ENCODE measurements around the gene VAMP8. TPM values are rescaled to one million over a fixed set of nuclear protein-coding genes. Genes with fewer than 3 reads are reported as not detected.

VAMP8 gene
- total RNA-seq, 1 donor from 2014 or later, result 90.9 TPM

GRCh38 chr2:85578243-85579180, 1.1 kb downstream of the VAMP8 start:
- H3K4me3 Mint-ChIP-seq, result peak overlapping the region; percentile 95
- intact Hi-C loops (cut with micrococcal nuclease), result loop anchor here (1.0 to 2.0 kb wide), 2 partner anchors 16 to 17 kb away; partner anchors contain the start of genes GGCX and RNF181
- H3K27me3 Mint-ChIP-seq, result no peaks in the 10 kb centered on the region
- peak; percentile 71 for DNase-seq
- peaks cover 33% of the 10 kb centered on the region for H3K4me1 Mint-ChIP-seq
- H3K27ac Mint-ChIP-seq, result peak overlapping the region; percentile 81
- no peaks in the 10 kb centered on the region for H3K9me3 Mint-ChIP-seq
- H3K36me3 Mint-ChIP-seq (ENCODE audit: low read depth), result peaks cover 24% of the 10 kb centered on the region

GRCh38 chr2:85579266-85579935, 2.0 kb downstream of the VAMP8 start:
- Mint-ChIP-seq H3K27ac (peak overlapping the region; percentile 81), H3K36me3 (ENCODE audit: low read depth) (peaks cover 25% of the 10 kb centered on the region), H3K4me3 (peak overlapping the region; percentile 95), H3K4me1 (peaks cover 37% of the 10 kb centered on the region), H3K9me3 (no peaks in the 10 kb centered on the region), H3K27me3 (no peaks in the 10 kb centered on the region)
- intact Hi-C loops (cut with micrococcal nuclease), result loop anchor here (2.0 kb wide), 1 partner anchor 15 kb away; the partner anchor contains the start of gene RNF181
- no peak for DNase-seq

- DNase-seq, result no peak
- intact Hi-C loops (cut with micrococcal nuclease), result no loop called here
- Mint-ChIP-seq H3K4me1 (peaks cover 44% of the 10 kb centered on the region), H3K27me3 (no peaks in the 10 kb centered on the region), H3K36me3 (ENCODE audit: low read depth) (peaks cover 25% of the 10 kb centered on the region), H3K4me3 (peak overlapping the region; percentile 40), H3K27ac (no peak overlapping the region), H3K9me3 (no peaks in the 10 kb centered on the region)
These were observed 2.8 kb downstream of the VAMP8 start for GRCh38 chr2:85580206-85580605.

- H3K4me1 Mint-ChIP-seq, result peaks cover 56% of the 10 kb centered on the region
- peak overlapping the region; percentile 27 for H3K27ac Mint-ChIP-seq
- H3K27me3 Mint-ChIP-seq, result no peaks in the 10 kb centered on the region
- no peak overlapping the region for H3K4me3 Mint-ChIP-seq
- DNase-seq, result no peak
- intact Hi-C loops (cut with micrococcal nuclease), result no loop called here
- H3K36me3 Mint-ChIP-seq (ENCODE audit: low read depth), result peaks cover 25% of the 10 kb centered on the region
- no peaks in the 10 kb centered on the region for H3K9me3 Mint-ChIP-seq
These were observed 5.1 kb downstream of the VAMP8 start for GRCh38 chr2:85582492-85582891.

GRCh38 chr2:85583667-85584353, 6.4 kb downstream of the VAMP8 start:
- Mint-ChIP-seq H3K36me3 (ENCODE audit: low read depth) (peaks cover 24% of the 10 kb centered on the region), H3K4me1 (peaks cover 56% of the 10 kb centered on the region), H3K9me3 (no peaks in the 10 kb centered on the region), H3K27me3 (no peaks in the 10 kb centered on the region), H3K27ac (peak overlapping the region; percentile 91), H3K4me3 (peak overlapping the region; percentile 93)
- intact Hi-C loops (cut with micrococcal nuclease), result no loop called here
- peak; percentile 84 for DNase-seq

GRCh38 chr2:85584354-85584856, 7.0 kb downstream of the VAMP8 start, which contains the start of gene VAMP5:
Gene VAMP5, plus strand, starts transcription at chr2:85584431. Its CDS starts 60 bp downstream, at chr2:85584491.
- H3K36me3 Mint-ChIP-seq (ENCODE audit: low read depth), result peaks cover 22% of the 10 kb centered on the region
- no peaks in the 10 kb centered on the region for H3K27me3 Mint-ChIP-seq
- peaks cover 51% of the 10 kb centered on the region for H3K4me1 Mint-ChIP-seq
- H3K4me3 Mint-ChIP-seq, result peak within 1 kb of the TSS; percentile 93
- peak; percentile 73 for DNase-seq
- H3K9me3 Mint-ChIP-seq, result no peaks in the 10 kb centered on the region
- intact Hi-C loops (cut with micrococcal nuclease), result no loop called here
- H3K27ac Mint-ChIP-seq, result peak within 1 kb of the TSS; percentile 95

- H3K27me3 Mint-ChIP-seq, result no peaks in the 10 kb centered on the region
- intact Hi-C loops (cut with micrococcal nuclease), result loop anchor here (1.0 kb wide), 2 partner anchors 8 to 10 kb away; partner anchors contain the start of genes RNF181 and VAMP8
- peak overlapping the region; percentile 93 for H3K4me3 Mint-ChIP-seq
- peaks cover 47% of the 10 kb centered on the region for H3K4me1 Mint-ChIP-seq
- peak; percentile 76 for DNase-seq
- H3K9me3 Mint-ChIP-seq, result no peaks in the 10 kb centered on the region
- peak overlapping the region; percentile 95 for H3K27ac Mint-ChIP-seq
- H3K36me3 Mint-ChIP-seq (ENCODE audit: low read depth), result peaks cover 20% of the 10 kb centered on the region
These were observed 7.7 kb downstream of the VAMP8 start for GRCh38 chr2:85584857-85585780.

GRCh38 chr2:85585781-85586105, 8.4 kb downstream of the VAMP8 start:
- Mint-ChIP-seq H3K4me1 (peaks cover 46% of the 10 kb centered on the region), H3K9me3 (no peaks in the 10 kb centered on the region), H3K36me3 (ENCODE audit: low read depth) (peaks cover 17% of the 10 kb centered on the region), H3K27ac (peak overlapping the region; percentile 95), H3K4me3 (peak overlapping the region; percentile 93), H3K27me3 (no peaks in the 10 kb centered on the region)
- intact Hi-C loops (cut with micrococcal nuclease), result loop anchor here (1.0 kb wide), 2 partner anchors 8 to 10 kb away; partner anchors contain the start of genes RNF181 and VAMP8
- no peak for DNase-seq

GRCh38 chr2:85588236-85588635, 10.8 kb downstream of the VAMP8 start:
- intact Hi-C loops (cut with micrococcal nuclease), result no loop called here
- no peak overlapping the region for H3K4me3 Mint-ChIP-seq
- H3K9me3 Mint-ChIP-seq, result no peaks in the 10 kb centered on the region
- no peak for DNase-seq
- H3K4me1 Mint-ChIP-seq, result peaks cover 40% of the 10 kb centered on the region
- H3K27me3 Mint-ChIP-seq, result no peaks in the 10 kb centered on the region
- H3K27ac Mint-ChIP-seq, result no peak overlapping the region
- peaks cover 7% of the 10 kb centered on the region for H3K36me3 Mint-ChIP-seq (ENCODE audit: low read depth)

GRCh38 chr2:85588645-85589044, 11.3 kb downstream of the VAMP8 start:
- intact Hi-C loops (cut with micrococcal nuclease), result no loop called here

GRCh38 chr2:85589181-85589580, 11.8 kb downstream of the VAMP8 start:
- H3K27ac Mint-ChIP-seq, result no peak overlapping the region
- H3K4me1 Mint-ChIP-seq, result peaks cover 39% of the 10 kb centered on the region
- H3K36me3 Mint-ChIP-seq (ENCODE audit: low read depth), result peaks cover 4% of the 10 kb centered on the region
- no peak for DNase-seq
- H3K9me3 Mint-ChIP-seq, result no peaks in the 10 kb centered on the region
- H3K27me3 Mint-ChIP-seq, result no peaks in the 10 kb centered on the region
- no peak overlapping the region for H3K4me3 Mint-ChIP-seq
- intact Hi-C loops (cut with micrococcal nuclease), result no loop called here

More at GRCh38 chr2:85588645-85589044, 11.3 kb downstream of the VAMP8 start:
- Mint-ChIP-seq H3K9me3 (no peaks in the 10 kb centered on the region), H3K27ac (peak overlapping the region; percentile 8), H3K27me3 (no peaks in the 10 kb centered on the region), H3K4me1 (peaks cover 39% of the 10 kb centered on the region), H3K36me3 (ENCODE audit: low read depth) (peaks cover 4% of the 10 kb centered on the region), H3K4me3 (no peak overlapping the region)
- DNase-seq, result no peak

GRCh38 chr2:85589982-85590791, 12.8 kb downstream of the VAMP8 start:
- no peaks in the 10 kb centered on the region for H3K9me3 Mint-ChIP-seq
- H3K27me3 Mint-ChIP-seq, result no peaks in the 10 kb centered on the region
- H3K36me3 Mint-ChIP-seq (ENCODE audit: low read depth), result peaks cover 4% of the 10 kb centered on the region
- H3K4me3 Mint-ChIP-seq, result no peak overlapping the region
- H3K27ac Mint-ChIP-seq, result no peak overlapping the region
- intact Hi-C loops (cut with micrococcal nuclease), result no loop called here
- DNase-seq, result no peak
- H3K4me1 Mint-ChIP-seq, result peaks cover 39% of the 10 kb centered on the region

Data from activated CD4-positive, alpha-beta T cell treated with anti-CD3 and anti-CD28 coated beads, Interleukin-2, amount 10 ng/mL, durations not matched to agents 24 days and 14 days (primary cell).